GM19463 (cell line): ENCODE measurements around the gene TNS3.

ENCODE experiments used
- ATAC-seq: cut with Tn5 transposase; IDR thresholded peaks from one replicate; pipeline ENCODE4 v1.9.1; 2021; ENCODE audit warnings: mild to moderate bottlenecking, moderate library complexity; ENCODE audit not compliant: unreplicated experiment

Gene TNS3

DNA sequence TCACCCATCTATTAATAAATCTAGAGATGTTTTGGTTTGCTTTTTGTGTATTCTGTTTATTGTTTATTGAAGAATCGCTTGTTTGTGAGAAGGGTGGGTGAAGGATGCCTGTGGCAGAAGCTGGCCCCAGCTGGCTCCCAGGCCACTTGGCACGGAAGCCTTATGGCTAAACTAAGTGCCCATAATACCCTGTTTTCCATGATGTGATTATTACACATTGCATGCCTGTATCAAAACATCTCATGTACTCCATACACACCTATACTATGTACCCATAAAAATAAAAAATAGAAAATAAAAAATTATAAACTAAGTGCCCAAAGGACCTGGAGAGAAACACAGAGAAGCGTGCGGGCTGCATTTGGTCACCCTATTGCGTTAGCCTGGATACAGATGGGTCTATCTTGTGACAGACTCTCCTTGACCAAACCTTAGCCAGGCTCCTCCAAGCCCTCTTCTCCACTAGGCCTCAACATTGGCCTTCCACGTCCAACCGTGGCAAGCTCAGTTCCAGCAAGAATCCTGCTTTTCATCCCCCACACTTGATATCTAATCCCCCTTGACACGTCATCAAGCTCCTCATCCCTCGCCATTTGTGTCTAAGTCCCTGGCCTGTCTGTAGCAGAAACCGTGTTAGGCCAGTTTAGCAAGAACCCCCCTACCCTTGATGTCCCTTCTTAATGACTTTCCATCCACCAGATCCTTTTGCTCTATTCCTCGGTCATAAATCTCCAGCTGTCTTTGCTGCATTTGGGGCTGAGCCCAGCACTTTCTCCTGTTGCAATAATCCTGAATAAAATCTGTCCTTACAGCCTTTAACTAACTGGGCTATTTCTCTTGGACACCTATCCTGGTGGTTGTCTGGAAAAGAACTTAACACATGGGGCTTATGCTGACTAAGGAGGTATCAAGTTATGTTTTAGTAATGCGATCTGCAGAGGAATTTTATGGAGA, 245.2 kb downstream of the TNS3 start:
- no peak for ATAC-seq

GRCh38 chr7:47335557-47336471, 246.1 kb downstream of the TNS3 start:
- no peak for ATAC-seq

- no peak for ATAC-seq
Observed at GRCh38 chr7:47335071-47335470, 246.8 kb downstream of the TNS3 start.

GRCh38 chr7:47333959-47334358, 248.0 kb downstream of the TNS3 start:
- ATAC-seq = no peak

GRCh38 chr7:47333554-47333887, 248.4 kb downstream of the TNS3 start:
- ATAC-seq = no peak

- no peak for ATAC-seq
Observed at GRCh38 chr7:47332681-47333553, 249.0 kb downstream of the TNS3 start.

DNA sequence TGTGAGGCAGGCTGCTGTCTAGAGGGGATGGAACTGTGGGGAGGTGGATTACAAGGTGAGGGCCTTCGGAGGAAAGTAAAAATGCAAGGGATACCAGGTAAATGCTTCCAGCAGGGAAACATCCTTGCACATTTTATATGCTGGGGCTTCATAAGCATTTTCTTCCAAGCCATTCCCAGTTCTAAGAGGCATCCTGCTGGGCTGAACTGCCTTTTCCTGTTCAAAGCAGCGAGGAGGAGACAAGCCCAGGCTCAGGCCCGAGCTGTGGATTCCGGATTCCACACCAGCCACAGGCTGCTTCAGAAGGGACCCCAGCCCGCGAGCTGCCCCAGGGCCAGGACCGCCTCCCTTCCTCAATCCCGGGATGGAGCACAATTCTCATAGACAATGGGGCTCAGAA, 249.7 kb downstream of the TNS3 start:
- no peak for ATAC-seq

- ATAC-seq = no peak
Observed at GRCh38 chr7:47331179-47331565, 250.7 kb downstream of the TNS3 start.

- no peak for ATAC-seq
Observed at GRCh38 chr7:47330561-47331178, 251.2 kb downstream of the TNS3 start.

GRCh38 chr7:47330026-47330425, 251.9 kb downstream of the TNS3 start:
- ATAC-seq = no peak

GRCh38 chr7:47329320-47329926, 252.5 kb downstream of the TNS3 start:
- ATAC-seq = no peak

DNA sequence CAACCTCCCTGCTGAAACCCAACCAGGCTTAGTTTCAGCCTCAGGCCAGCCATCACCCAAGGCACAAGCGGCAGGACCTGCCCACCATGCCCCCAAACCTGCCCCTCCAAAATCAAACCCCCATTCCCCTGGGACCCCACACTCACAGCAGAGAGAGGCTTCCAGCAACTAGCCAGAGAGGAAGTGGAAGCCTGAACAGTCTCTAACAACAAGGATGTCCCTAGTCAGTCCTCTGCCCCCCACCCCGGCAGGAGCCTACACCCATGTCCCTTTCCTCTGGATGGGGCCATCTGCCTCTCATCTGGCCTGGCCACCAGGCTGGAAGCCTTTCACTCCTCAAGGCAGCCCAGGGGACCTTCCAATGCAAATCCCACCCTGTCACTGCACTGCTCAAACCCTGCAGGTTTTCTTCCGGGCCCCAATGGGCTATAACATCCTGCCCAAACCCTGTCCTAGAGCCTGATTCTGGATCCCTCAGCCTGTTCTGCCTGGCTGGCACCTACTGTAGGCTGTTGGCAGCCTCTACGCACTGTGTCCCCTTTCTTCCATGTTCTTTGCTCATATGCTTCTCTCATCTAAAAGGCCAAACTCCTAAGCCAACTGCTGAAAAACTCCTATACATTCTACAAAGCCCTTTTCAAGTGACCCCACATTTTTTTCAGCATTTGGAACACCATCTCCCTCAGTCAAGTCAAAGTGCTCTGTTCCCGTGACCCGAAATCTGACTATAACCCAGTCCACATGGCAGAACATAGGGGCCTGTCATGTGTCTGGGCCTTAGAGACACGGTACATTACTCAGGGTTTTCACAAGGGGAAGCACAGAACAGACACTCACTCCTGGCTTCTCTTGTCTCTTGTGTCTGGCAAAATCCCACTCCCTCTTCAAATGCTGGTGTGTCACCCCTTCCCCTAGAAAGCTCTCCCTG, 253.3 kb downstream of the TNS3 start:
- ATAC-seq = no peak

DNA sequence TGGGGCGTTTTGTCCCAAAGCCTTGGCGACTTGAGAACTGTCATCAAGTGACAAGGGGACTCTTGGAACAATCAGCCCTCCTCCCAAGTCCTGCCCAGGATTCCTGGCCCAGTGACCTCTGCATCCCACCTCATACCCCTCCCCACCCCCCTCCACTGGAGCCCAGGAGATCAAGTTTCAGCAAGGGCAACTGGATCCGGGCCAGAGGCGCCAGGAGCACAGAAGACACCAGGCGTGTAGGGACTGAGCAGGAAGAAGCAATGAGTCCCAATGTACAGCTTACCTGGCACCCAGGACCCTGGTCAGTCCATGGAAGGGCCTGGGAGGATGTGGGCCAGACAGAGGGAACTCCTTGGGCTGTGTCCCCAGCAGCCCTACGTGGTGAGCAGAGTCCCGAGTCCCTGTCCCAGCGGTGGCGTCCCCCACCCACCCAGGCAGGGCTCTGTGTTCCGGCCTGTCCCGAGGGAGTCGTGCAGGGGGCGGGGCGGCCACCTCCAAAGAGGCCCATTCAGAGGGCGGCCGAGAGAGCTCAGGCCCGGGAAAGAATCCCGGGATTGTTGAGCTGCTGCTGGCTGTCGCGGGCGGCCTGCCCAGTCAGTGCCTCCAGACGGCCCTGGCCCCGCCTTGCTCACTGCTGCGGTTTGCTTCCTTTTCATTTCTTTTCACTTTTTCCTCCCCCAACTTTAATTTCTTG, 254.1 kb downstream of the TNS3 start:
- no peak for ATAC-seq

DNA sequence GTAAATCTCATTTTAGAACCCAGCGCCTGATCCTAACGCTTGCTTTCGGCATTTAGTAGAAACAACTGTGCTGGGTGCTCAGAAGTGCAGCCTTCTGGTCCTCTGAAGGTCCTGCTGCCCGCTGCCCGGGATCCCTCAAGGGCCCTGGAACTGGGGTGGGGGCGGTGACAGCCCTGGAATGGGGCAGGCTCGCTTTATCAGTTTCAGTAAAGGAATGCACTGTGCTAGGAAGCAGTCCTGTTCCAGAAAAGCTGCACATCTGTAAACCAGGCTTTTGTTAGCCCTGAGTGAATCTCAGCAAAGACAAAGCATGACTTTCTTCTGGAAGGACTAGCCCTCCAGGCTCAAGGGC, 254.6 kb downstream of the TNS3 start:
- no peak for ATAC-seq

- no peak for ATAC-seq
Observed at GRCh38 chr7:47326808-47327207, 255.1 kb downstream of the TNS3 start.

GRCh38 chr7:47326220-47326619, 255.7 kb downstream of the TNS3 start:
- ATAC-seq = no peak

DNA sequence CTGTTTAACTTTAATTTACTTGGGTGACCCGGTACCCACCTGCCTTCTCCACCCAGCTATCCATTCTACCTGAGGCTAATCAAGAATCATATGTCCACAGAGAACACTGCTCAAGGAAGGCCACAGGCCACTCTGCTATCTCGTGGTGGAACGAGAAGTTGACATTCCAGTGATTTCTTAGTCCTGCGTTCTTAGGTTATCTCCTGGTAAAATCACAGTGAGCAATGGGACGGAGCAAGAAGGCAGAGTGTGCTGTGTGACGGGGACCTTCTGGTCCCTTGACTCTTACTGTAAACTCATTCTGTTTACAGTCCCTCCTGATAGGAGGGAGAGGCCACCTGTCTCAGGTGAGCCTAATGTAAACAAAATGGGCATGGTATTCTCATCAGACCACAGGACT, 256.6 kb downstream of the TNS3 start:
- ATAC-seq = no peak

- no peak for ATAC-seq
Observed at GRCh38 chr7:47323904-47324303, 258.0 kb downstream of the TNS3 start.
